Glutamatergic neuron (in vitro differentiated cells): ENCODE data around the gene BTBD9. TPM values are rescaled to one million over a fixed set of nuclear protein-coding genes. Genes with fewer than 3 reads are reported as not detected.

Experiments
- DNase-seq: peaks from one replicate; pipeline ENCODE4 v3.0.0; 2022
- H3K27ac Mint-ChIP-seq: one replicate; pipeline ENCODE4 v1.8.0; 2020; ENCODE audit warnings: mild to moderate bottlenecking, mixed read lengths, inconsistent platforms; ENCODE audit not compliant: unreplicated experiment
- H3K27me3 Mint-ChIP-seq: one replicate; pipeline ENCODE4 v1.8.0; 2020; ENCODE audit warnings: mild to moderate bottlenecking, moderate library complexity, mixed read lengths, inconsistent platforms; ENCODE audit not compliant: unreplicated experiment
- H3K36me3 Mint-ChIP-seq: one replicate; pipeline ENCODE4 v1.8.0; 2020; ENCODE audit warnings: mild to moderate bottlenecking, mixed read lengths, inconsistent platforms; ENCODE audit not compliant: unreplicated experiment
- H3K4me1 Mint-ChIP-seq: one replicate; pipeline ENCODE4 v1.8.0; 2020; ENCODE audit warnings: mild to moderate bottlenecking, low read depth, mixed read lengths, inconsistent platforms; ENCODE audit not compliant: unreplicated experiment
- H3K4me3 Mint-ChIP-seq: one replicate; pipeline ENCODE4 v1.8.0; 2020; ENCODE audit warnings: mild to moderate bottlenecking, mixed read lengths, inconsistent platforms; ENCODE audit not compliant: unreplicated experiment
- H3K9me3 Mint-ChIP-seq: one replicate; pipeline ENCODE4 v1.8.0; 2020; ENCODE audit warnings: mild to moderate bottlenecking, moderate library complexity, mixed read lengths, inconsistent platforms; ENCODE audit not compliant: unreplicated experiment
- CTCF ChIP-seq: fragments of 200-600 bp; sonication (generic); IDR thresholded peaks from one replicate; pipeline ENCODE4 v1.5.0; 2021; ENCODE audit not compliant: partially characterized antibody, unreplicated experiment
- total RNA-seq: library from RNA; stranded (reverse); fragmentation: NEBNext Ultra II Directional; extraction: Animal tissue kit (Norgen Biotek cat#: 25700); gene quantifications from one replicate; pipeline ENCODE4 v1.2.1, GENCODE V29; 2021; ENCODE audit not compliant: unreplicated experiment

The BTBD9 gene
- total RNA-seq, 1 donor from 2014 or later: 18.8 TPM

GRCh38 chr6:38599966-38600550 lies 39.7 kb downstream of the BTBD9 start:
- no peak for TF ChIP-seq CTCF
- no peak for DNase-seq
- Mint-ChIP-seq H3K27ac (no peak overlapping the region), H3K9me3 (no peaks in the 10 kb centered on the region), H3K36me3 (no peaks in the 10 kb centered on the region), H3K4me3 (no peak overlapping the region), H3K4me1 (no peaks in the 10 kb centered on the region), H3K27me3 (no peaks in the 10 kb centered on the region)

DNA sequence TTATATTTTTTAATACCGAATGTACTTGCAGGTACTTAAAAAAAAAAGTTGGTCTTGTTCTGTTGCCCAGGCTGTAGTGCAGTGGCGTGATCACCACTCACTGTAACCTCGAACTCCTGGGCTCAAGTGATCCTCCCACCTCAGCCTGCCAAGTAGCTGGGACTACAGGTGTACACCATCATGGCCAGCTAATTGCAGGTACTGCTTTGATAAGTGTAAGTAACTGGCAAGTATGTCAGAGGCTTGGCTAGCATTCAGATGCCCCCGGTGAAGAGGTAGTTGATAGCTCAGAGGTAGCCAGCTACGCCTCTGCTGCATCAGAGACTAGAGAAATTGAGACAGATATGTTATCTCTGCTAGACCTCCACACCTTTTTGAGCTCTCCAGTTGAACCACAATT lies 40.5 kb downstream of the BTBD9 start:
- H3K27me3 Mint-ChIP-seq: no peaks in the 10 kb centered on the region
- H3K27ac Mint-ChIP-seq: no peak overlapping the region
- no peak overlapping the region for H3K4me3 Mint-ChIP-seq
- no peak for TF ChIP-seq CTCF
- DNase-seq: no peak
- no peaks in the 10 kb centered on the region for H3K4me1 Mint-ChIP-seq
- H3K36me3 Mint-ChIP-seq: no peaks in the 10 kb centered on the region
- H3K9me3 Mint-ChIP-seq: no peaks in the 10 kb centered on the region

GRCh38 chr6:38593998-38594665 lies 45.6 kb downstream of the BTBD9 start:
- Mint-ChIP-seq H3K27ac (no peak overlapping the region), H3K9me3 (no peaks in the 10 kb centered on the region), H3K4me1 (no peaks in the 10 kb centered on the region), H3K36me3 (no peaks in the 10 kb centered on the region), H3K4me3 (no peak overlapping the region), H3K27me3 (no peaks in the 10 kb centered on the region)
- DNase-seq: no peak
- no peak for TF ChIP-seq CTCF

DNA sequence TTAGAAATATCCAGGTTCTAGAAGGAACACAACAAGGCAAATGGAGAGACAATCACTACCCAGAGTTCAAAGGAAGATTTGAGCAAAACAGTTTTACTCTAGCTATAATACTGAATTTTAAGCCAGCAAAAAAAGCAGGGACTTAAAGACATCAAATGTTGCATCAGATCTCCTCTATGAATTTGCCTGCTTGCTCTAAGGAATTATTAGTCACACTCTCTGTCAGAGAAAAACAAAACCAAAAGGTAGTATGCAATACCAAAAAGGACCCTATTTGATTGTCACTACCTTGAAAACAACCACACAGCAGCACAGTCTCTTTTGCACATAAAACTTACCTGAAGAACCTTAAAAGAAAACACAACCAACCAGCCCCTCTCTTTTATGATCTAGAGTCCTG lies 46.3 kb downstream of the BTBD9 start:
- DNase-seq: no peak
- Mint-ChIP-seq H3K27ac (no peak overlapping the region), H3K4me1 (no peaks in the 10 kb centered on the region), H3K9me3 (no peaks in the 10 kb centered on the region), H3K36me3 (no peaks in the 10 kb centered on the region), H3K27me3 (no peaks in the 10 kb centered on the region), H3K4me3 (no peak overlapping the region)
- TF ChIP-seq CTCF: no peak

GRCh38 chr6:38591439-38591838 lies 48.3 kb downstream of the BTBD9 start:
- no peak for TF ChIP-seq CTCF
- no peaks in the 10 kb centered on the region for H3K36me3 Mint-ChIP-seq
- H3K27ac Mint-ChIP-seq: no peak overlapping the region
- no peaks in the 10 kb centered on the region for H3K4me1 Mint-ChIP-seq
- no peak for DNase-seq
- H3K4me3 Mint-ChIP-seq: no peak overlapping the region
- H3K9me3 Mint-ChIP-seq: no peaks in the 10 kb centered on the region
- H3K27me3 Mint-ChIP-seq: no peaks in the 10 kb centered on the region
